GM12878 (cell line): ENCODE data around the gene ZNF19. TPM values are rescaled to one million over a fixed set of nuclear protein-coding genes. Genes with fewer than 3 reads are reported as not detected.
A peak's percentile ranks its signal among the peaks of the same experiment; 100 is the strongest.

Experiments used
- BACH1 ChIP-seq: fragments of 450-650 bp; IDR thresholded peaks from 2 replicates; pipeline ENCODE4 v1.6.1; 2017; ENCODE audit warnings: mild to moderate bottlenecking, borderline replicate concordance
- BRCA1 ChIP-seq: IDR thresholded peaks from 2 replicates; pipeline ENCODE4 v1.6.1; 2011; ENCODE audit warnings: low read depth, low read length, improper control_type of control experiment
- CBX3 ChIP-seq: fragments of 200-600 bp; sonication (generic); IDR thresholded peaks from 2 replicates; pipeline ENCODE4 v1.6.1; 2016; ENCODE audit warnings: low read depth, borderline replicate concordance
- CBX5 ChIP-seq: sonication (generic); IDR thresholded peaks from 2 replicates; pipeline ENCODE4 v1.6.1; 2016; ENCODE audit warnings: low read depth, moderate library complexity, mild to moderate bottlenecking, inconsistent platforms
- CHD2 ChIP-seq: IDR thresholded peaks from 2 replicates; pipeline ENCODE4 v1.6.1; 2011; ENCODE audit warnings: low read depth, low read length, improper control_type of control experiment, borderline replicate concordance
- DPF2 ChIP-seq: fragments of 450-650 bp; IDR thresholded peaks from 2 replicates; pipeline ENCODE4 v1.6.1; 2017; ENCODE audit warnings: mild to moderate bottlenecking
- ETV6 ChIP-seq, 2 experiments: fragments of 450-650 bp in 1 of 2; IDR thresholded peaks in 1 of 2; conservative IDR thresholded peaks in 1 of 2; 2 replicates each; pipeline ENCODE4 v1.6.1; 2014; ENCODE audit warnings: antibody characterized with exemption in 1 of 2, borderline replicate concordance in 1 of 2, low read depth in 1 of 2, mild to moderate bottlenecking in 1 of 2, moderate library complexity in 1 of 2
- FOXM1 ChIP-seq: IDR thresholded peaks from 2 replicates; pipeline ENCODE4 v1.6.1; 2012; ENCODE audit warnings: low read depth, mild to moderate bottlenecking, inconsistent platforms, low read length, moderate library complexity
- GABPA ChIP-seq: IDR thresholded peaks from 2 replicates; pipeline ENCODE4 v1.6.1; 2014; ENCODE audit warnings: antibody characterized with exemption, low read depth, mild to moderate bottlenecking, inconsistent platforms
- GATAD2B ChIP-seq: fragments of 450-650 bp; conservative IDR thresholded peaks from 2 replicates; pipeline ENCODE4 v1.6.1; 2017; ENCODE audit warnings: low read depth, mild to moderate bottlenecking, moderate library complexity
- HCFC1 ChIP-seq: fragments of 150-350 bp; IDR thresholded peaks from 2 replicates; pipeline ENCODE4 v1.6.1; 2014; ENCODE audit warnings: low read length
- HDAC6 ChIP-seq: fragments of 200-600 bp; sonication (generic); IDR thresholded peaks from one replicate; pipeline ENCODE4 v1.8.0; 2017; ENCODE audit warnings: antibody characterized with exemption; ENCODE audit not compliant: unreplicated experiment
- IRF4 ChIP-seq: IDR thresholded peaks from 2 replicates; pipeline ENCODE4 v1.6.1; 2011; ENCODE audit warnings: low read depth, low read length
- KLF5 ChIP-seq: fragments of 450-650 bp; IDR thresholded peaks from 2 replicates; pipeline ENCODE4 v1.6.1; 2014; ENCODE audit warnings: mild to moderate bottlenecking; ENCODE audit not compliant: partially characterized antibody
- LARP7 ChIP-seq: fragments of 450-650 bp; IDR thresholded peaks from 2 replicates; pipeline ENCODE4 v1.6.1; 2017; ENCODE audit warnings: mild to moderate bottlenecking
- MYB ChIP-seq: fragments of 150-350 bp; IDR thresholded peaks from 2 replicates; pipeline ENCODE4 v1.6.1; 2014; ENCODE audit warnings: mild to moderate bottlenecking, low read depth, low read length, borderline replicate concordance
- PML ChIP-seq: IDR thresholded peaks from 2 replicates; pipeline ENCODE4 v1.6.1; 2012; ENCODE audit warnings: low read length, inconsistent platforms
- POLR2AphosphoS5 ChIP-seq: IDR thresholded peaks from 2 replicates; pipeline ENCODE4 v1.6.1; 2011; ENCODE audit warnings: mild to moderate bottlenecking, low read length, inconsistent platforms
- RELA ChIP-seq: fragments of 450-650 bp; IDR thresholded peaks from 2 replicates; pipeline ENCODE4 v1.8.0; 2014; ENCODE audit warnings: borderline replicate concordance; ENCODE audit not compliant: partially characterized antibody
- SIX5 ChIP-seq: IDR thresholded peaks from 2 replicates; pipeline ENCODE4 v1.6.1; 2011; ENCODE audit warnings: mild to moderate bottlenecking, low read depth, low read length, moderate library complexity; ENCODE audit not compliant: severe bottlenecking
- SMARCA5 ChIP-seq: fragments of 450-650 bp; IDR thresholded peaks from 2 replicates; pipeline ENCODE4 v1.6.1; 2017; ENCODE audit warnings: mild to moderate bottlenecking
- SPI1 ChIP-seq: IDR thresholded peaks from 2 replicates; pipeline ENCODE4 v1.6.1; 2011; ENCODE audit warnings: low read depth, mild to moderate bottlenecking, low read length, moderate library complexity, borderline replicate concordance; ENCODE audit not compliant: insufficient read depth
- SREBF1 ChIP-seq: IDR thresholded peaks from 2 replicates; pipeline ENCODE4 v1.6.1; 2012; ENCODE audit warnings: mild to moderate bottlenecking, low read length
- SRF ChIP-seq, 2 experiments: IDR thresholded peaks; 2 replicates each; pipeline ENCODE4 v1.6.1; 2011; ENCODE audit warnings: low read depth in 2 of 2, low read length in 2 of 2, mild to moderate bottlenecking in 1 of 2, moderate library complexity in 1 of 2
- SUZ12 ChIP-seq: fragments of 200-600 bp; sonication (generic); IDR thresholded peaks from one replicate; pipeline ENCODE4 v1.6.1; 2018; ENCODE audit warnings: antibody characterized with exemption, mild to moderate bottlenecking; ENCODE audit not compliant: unreplicated experiment
- TCF7 ChIP-seq: IDR thresholded peaks from 2 replicates; pipeline ENCODE4 v1.6.1; 2014; ENCODE audit warnings: antibody characterized with exemption, borderline replicate concordance
- YBX1 ChIP-seq: fragments of 450-650 bp; IDR thresholded peaks from 2 replicates; pipeline ENCODE4 v1.6.1; 2016; ENCODE audit warnings: antibody characterized with exemption
- ZNF24 ChIP-seq: fragments of 450-650 bp; IDR thresholded peaks from 2 replicates; pipeline ENCODE4 v1.6.1; 2017; ENCODE audit warnings: antibody characterized with exemption, mild to moderate bottlenecking
- polyA plus RNA-seq, 11 experiments: library from polyadenylated mRNA; depleted of rRNA in 4 of 11; unstranded in 6 of 11; stranded (reverse) in 5 of 11; fragments of >200 nt; fragmentation: Nextera tagmentation in 4 of 11; fragmentation: Illumina TruSeq in 1 of 11; extraction: Ambion mirVana in 4 of 11; extraction: Trizol in 1 of 11; gene quantifications; 1 replicate in 1 of 11; 2 replicates in 10 of 11; pipeline versions ENCODE4 v1.2.1 to v1.2.3, GENCODE V29; 2011 to 2016; ENCODE audit warnings: inconsistent platforms in 2 of 11, missing spikeins in 2 of 11, low read depth in 1 of 11
- total RNA-seq, 4 experiments: library from RNA; depleted of rRNA in 3 of 4; stranded (reverse); fragments of >200 nt in 3 of 4; fragmentation: Illumina TruSeq in 1 of 4; extraction: Trizol in 1 of 4; gene quantifications; 2 replicates each; pipeline versions ENCODE4 v1.2.1 to v1.2.3, GENCODE V29; 2013 to 2021
- TF ChIP-seq, protein P1 (sequence below): fragments of 450-650 bp; IDR thresholded peaks from 2 replicates; pipeline ENCODE4 v1.6.1; 2018; ENCODE audit warnings: borderline replicate concordance, mild to moderate bottlenecking; ENCODE audit not compliant: partially characterized antibody
- TF ChIP-seq, protein P2 (sequence below): IDR thresholded peaks from 2 replicates; pipeline ENCODE4 v1.6.1; 2011; ENCODE audit warnings: low read depth, low read length, improper control_type of control experiment, borderline replicate concordance

The ZNF19 gene
- total and polyA plus RNA-seq, 10 of the 15 experiments (the other 5 are each of a cell fraction or from before 2014, with no cell fraction given), result 1.0 to 3.3 (median 2.0) TPM

DNA sequence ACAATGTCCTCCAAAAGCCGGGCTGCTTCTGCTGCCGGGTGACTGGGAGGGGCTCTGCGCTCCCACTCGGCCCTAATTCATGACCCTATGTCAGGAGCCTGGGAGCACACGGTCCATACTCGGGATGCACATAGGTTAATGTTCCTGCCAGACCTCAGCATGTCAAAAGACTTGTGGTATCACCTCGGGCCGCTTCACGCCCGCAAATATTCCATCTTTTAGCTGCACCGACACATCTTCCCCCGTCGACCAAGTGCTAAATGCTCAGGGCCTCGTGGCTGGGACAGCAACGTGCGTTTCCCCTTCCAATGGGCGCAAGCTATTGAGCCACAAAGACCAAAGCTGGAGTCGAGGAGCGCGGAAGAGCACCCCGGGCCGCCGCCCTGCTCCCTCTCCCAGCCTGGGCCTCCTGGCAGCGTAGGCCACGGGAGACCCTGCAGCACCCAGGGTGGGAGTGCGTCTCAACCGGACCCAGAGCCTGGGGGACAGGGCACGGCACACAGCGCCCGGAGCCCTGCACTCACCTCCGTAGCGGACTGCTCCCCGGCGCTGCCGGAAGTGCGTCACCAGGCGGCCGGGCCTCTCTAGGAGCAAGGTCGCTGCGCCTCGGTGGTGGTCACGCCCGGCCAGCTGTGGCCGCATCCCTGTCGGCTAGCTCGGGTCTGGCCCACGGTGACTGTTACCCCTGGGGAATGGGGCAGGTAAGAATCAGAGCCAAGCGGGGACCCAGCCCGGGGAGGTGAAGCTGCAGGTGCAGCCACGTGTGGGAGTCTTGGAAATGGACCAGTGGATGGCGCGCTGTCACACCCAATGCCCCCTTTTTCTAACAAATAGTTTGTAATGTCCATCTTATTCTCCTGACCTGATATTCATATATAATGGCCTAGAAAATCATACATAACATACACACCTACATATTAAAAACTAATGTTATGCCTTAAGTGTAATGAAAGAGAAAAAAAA, 27.2 kb downstream of the ZNF19 start, which contains the start of gene ZNF23 (continued):
- TF ChIP-seq CBX5 (no peak), HDAC6 (peak; percentile 41), GATAD2B (0 out of 2 replicates have a peak, but pooled peaks have one; percentile 51), SRF (IDR thresholded peaks at IDR 0.05; ENCODE audit: low read depth in 2 of 2, low read length in 2 of 2) (peak in 1 of 2 experiments; percentile 83; a peak in 2 of 4 replicates), YBX1 (no peak), KLF5 (peak; percentile 72), CHD2 (peak; percentile 68), TCF7 (no peak), LARP7 (peak; percentile 66; the same call in 1 of the 2 replicates), MYB (no peak), GABPA (peak; percentile 94), IRF4 (0 out of 2 replicates have a peak, but pooled peaks have one; percentile 39), BACH1 (peak; percentile 78), ETV6 (conservative IDR thresholded peaks at IDR 0.05 in 1 of 2, IDR thresholded peaks at IDR 0.05 in 1 of 2; ENCODE audit: borderline replicate concordance in 1 of 2, low read depth in 1 of 2) (no peak), SREBF1 (no peak), ZNF24 (peak; percentile 20; the same call in 1 of the 2 replicates), DPF2 (peak; percentile 50; the same call in 1 of the 2 replicates), POLR2AphosphoS5 (peak; percentile 96), SMARCA5 (peak; percentile 41; the same call in 1 of the 2 replicates), SUZ12 (no peak), PML (peak; percentile 91), CBX3 (no peak), SPI1 (no peak), SIX5 (peak; percentile 48), RELA (peak; percentile 47), FOXM1 (no peak), BRCA1 (no peak), HCFC1 (peak; percentile 75)
- TF ChIP-seq, protein P1, sequence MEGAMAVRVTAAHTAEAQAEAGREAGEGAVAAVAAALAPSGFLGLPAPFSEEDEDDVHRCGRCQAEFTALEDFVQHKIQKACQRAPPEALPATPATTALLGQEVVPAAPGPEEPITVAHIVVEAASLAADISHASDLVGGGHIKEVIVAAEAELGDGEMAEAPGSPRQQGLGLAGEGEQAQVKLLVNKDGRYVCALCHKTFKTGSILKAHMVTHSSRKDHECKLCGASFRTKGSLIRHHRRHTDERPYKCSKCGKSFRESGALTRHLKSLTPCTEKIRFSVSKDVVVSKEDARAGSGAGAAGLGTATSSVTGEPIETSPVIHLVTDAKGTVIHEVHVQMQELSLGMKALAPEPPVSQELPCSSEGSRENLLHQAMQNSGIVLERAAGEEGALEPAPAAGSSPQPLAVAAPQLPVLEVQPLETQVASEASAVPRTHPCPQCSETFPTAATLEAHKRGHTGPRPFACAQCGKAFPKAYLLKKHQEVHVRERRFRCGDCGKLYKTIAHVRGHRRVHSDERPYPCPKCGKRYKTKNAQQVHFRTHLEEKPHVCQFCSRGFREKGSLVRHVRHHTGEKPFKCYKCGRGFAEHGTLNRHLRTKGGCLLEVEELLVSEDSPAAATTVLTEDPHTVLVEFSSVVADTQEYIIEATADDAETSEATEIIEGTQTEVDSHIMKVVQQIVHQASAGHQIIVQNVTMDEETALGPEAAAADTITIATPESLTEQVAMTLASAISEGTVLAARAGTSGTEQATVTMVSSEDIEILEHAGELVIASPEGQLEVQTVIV, result no peak
- TF ChIP-seq, protein P2, sequence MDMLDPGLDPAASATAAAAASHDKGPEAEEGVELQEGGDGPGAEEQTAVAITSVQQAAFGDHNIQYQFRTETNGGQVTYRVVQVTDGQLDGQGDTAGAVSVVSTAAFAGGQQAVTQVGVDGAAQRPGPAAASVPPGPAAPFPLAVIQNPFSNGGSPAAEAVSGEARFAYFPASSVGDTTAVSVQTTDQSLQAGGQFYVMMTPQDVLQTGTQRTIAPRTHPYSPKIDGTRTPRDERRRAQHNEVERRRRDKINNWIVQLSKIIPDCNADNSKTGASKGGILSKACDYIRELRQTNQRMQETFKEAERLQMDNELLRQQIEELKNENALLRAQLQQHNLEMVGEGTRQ, result no peak
